Adipocyte (in vitro differentiated cells): ENCODE measurements around the gene CCR3.
A peak's percentile ranks its signal among the peaks of the same experiment; 100 is the strongest.

ENCODE experiments used
- DNase-seq: peaks from one replicate; pipeline ENCODE4 v3.0.0-alpha.2; 2015; ENCODE audit warnings: low read depth
- H3K27me3 ChIP-seq: replicated peaks from 2 replicates; pipeline ENCODE4 v1.7.0; 2013; ENCODE audit warnings: mild to moderate bottlenecking, low read length, moderate library complexity; ENCODE audit not compliant: control insufficient read depth, insufficient read depth
- H3K36me3 ChIP-seq: 2 replicates; pipeline ENCODE4 v1.7.0; 2013; ENCODE audit warnings: low read length, mild to moderate bottlenecking, moderate library complexity; ENCODE audit not compliant: control insufficient read depth, insufficient read depth, severe bottlenecking
- H3K4me1 ChIP-seq: 2 replicates; pipeline ENCODE4 v1.7.0; 2013; ENCODE audit warnings: mild to moderate bottlenecking, low read length, moderate library complexity; ENCODE audit not compliant: control insufficient read depth, insufficient read depth
- H3K4me3 ChIP-seq: 2 replicates; pipeline ENCODE4 v1.7.0; 2013; ENCODE audit warnings: mild to moderate bottlenecking, low read length, moderate library complexity
- H3K9ac ChIP-seq: 2 replicates; pipeline ENCODE4 v1.7.0; 2013; ENCODE audit warnings: mild to moderate bottlenecking, low read length, moderate library complexity
- H3K9me3 ChIP-seq: 2 replicates; pipeline ENCODE4 v1.7.0; 2013; ENCODE audit warnings: mild to moderate bottlenecking, low read length, moderate library complexity; ENCODE audit not compliant: control insufficient read depth

The CCR3 gene

DNA sequence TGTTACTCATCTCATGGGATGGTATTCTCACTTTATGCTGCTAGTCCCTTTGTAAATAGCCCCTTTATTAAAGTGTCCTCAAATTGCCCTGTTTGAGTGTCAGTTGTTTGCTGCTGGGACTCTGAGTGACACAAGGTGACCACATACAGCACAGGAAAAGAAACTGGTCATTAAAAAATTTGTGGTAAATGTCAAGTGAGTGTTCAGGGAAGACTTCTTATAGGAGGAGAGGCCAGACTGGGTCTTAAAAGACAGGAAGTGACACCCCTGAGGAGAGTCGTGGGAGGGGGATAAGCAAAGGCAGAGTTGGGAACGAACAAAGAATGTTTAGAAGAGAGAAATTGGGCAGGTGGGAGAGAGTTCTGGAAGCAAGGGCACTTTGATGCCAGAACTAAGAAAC lies 35.2 kb downstream of the CCR3 start:
- Histone ChIP-seq H3K27me3 (peaks cover 4% of the 10 kb centered on the region), H3K4me3 (no peak overlapping the region), H3K9ac (no peak overlapping the region), H3K9me3 (peaks cover 16% of the 10 kb centered on the region), H3K4me1 (no peaks in the 10 kb centered on the region), H3K36me3 (no peaks in the 10 kb centered on the region)
- no peak for DNase-seq

DNA sequence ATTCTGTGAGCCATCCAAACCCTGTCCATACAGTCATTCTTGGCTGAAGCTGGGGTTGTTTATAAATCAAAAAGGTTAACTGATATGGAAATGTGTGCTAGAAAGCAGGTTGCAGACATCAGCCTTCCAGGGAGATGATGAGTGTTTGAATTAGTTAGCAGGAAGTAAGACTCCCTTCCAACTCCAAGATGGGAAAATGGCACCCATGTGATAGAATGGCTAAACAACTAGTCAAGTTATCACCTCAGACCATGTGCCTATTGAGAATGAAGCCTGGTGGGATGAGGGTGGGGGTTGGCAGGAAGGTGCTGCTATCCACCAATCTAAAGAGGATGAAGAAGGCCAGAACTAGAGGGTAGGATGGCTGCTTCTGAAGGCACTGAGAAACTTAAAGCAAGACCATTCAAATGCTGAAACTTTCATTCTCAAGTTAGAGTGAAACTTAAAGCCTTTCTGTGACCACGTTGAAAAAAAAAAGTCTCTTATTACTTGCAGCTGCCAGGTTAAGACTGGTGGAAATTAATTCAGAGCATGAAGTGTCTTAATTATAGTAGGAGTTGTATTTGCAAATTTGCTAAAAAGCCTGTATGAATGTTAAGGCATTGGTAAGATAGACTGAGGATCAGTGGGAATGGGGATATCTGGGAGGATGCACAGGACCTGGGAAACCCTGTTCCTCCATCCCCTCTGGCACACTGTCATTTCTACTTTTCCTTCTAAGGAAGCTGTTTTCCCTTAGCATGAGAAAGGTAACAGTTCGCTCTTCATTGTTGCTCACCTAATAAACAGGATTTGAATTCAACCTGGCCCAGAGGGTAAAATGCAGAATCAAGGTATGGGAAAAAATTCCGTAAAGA lies 36.8 kb downstream of the CCR3 start:
- Histone ChIP-seq H3K9ac (no peak overlapping the region), H3K36me3 (no peaks in the 10 kb centered on the region), H3K4me1 (no peaks in the 10 kb centered on the region), H3K4me3 (no peak overlapping the region), H3K9me3 (peaks cover 16% of the 10 kb centered on the region), H3K27me3 (peaks cover 4% of the 10 kb centered on the region)
- no peak for DNase-seq

DNA sequence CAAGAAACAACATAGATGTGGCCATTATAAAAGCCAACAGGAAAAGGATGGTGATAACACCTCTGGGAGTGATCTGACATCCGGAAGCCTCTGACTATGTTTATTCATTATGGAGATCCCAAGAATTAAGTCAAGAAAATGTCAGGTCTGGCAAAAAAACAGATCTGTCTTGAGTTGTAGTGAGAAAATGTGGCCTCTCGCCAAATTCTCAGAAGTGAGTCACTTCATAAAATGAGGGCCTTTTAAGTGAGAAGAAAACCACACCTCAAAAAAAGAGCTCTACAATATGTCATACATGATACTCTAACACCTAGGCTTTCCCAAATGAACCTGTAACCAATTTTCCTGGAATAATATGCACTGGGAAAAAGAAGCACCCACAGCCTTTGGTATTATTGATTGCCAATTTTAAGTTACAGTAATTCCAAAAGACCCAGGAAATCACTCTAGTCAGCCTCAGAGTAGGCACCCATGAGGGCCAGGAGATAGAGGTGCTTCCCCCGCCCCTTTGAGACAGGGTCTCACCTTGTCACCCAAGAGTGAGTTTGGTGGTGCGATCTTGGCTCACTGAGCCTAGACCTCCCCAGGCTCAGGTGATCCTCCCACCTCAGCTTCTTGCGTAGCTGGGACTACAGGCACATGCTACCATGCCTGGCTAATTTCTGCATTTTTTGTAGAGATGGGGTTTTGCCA lies 38.0 kb downstream of the CCR3 start:
- peak; percentile 11 for DNase-seq

DNA sequence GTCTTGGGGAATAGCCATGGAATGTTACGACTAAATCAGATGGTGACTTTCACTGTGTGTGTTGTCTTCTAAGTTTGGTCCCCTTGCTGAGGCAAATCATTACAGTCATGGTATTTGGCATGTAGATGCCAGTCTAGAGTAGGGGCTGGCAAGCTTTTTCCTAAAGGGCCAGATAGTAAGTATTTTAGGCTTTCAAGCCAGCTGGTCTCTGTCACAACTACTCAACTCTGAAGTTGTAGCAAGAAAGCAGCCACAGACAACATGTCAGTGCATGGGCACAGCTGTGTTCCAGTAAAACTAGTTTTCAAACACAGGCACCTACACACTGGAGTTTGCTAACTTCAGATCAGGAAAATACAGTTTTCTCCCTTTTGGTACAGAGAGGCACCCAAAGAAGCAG lies 39.3 kb downstream of the CCR3 start:
- Histone ChIP-seq H3K4me1 (no peaks in the 10 kb centered on the region), H3K4me3 (no peak overlapping the region), H3K36me3 (no peaks in the 10 kb centered on the region), H3K9ac (no peak overlapping the region), H3K9me3 (peaks cover 16% of the 10 kb centered on the region), H3K27me3 (peaks cover 4% of the 10 kb centered on the region)
- DNase-seq: no peak

More for the DNA sequence above, 38.0 kb downstream of the CCR3 start:
- Histone ChIP-seq H3K9me3 (peaks cover 16% of the 10 kb centered on the region), H3K27me3 (peaks cover 4% of the 10 kb centered on the region), H3K36me3 (no peaks in the 10 kb centered on the region), H3K4me3 (no peak overlapping the region), H3K4me1 (no peaks in the 10 kb centered on the region), H3K9ac (no peak overlapping the region)

DNA sequence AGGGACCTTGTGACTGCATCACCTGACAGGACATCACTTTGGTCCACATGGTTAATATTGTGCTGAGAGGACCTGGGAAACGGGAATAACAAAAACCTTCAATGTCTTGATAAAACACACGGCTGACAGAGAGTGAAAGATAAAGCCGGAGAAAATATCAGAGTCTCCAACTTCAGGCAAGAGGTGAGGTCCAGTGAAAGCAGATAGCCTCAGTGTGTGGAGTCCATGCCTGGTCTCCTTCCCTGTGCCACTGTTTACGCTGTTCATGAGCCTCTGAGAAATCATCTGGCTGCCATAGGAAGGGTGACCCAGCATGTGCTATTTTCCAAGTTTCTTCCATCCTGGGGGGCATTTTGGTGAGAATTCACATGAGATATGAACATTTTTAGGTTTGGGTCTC lies 39.8 kb downstream of the CCR3 start:
- no peak overlapping the region for H3K9ac ChIP-seq
- H3K9me3 ChIP-seq: peaks cover 16% of the 10 kb centered on the region
- DNase-seq: no peak
- peaks cover 4% of the 10 kb centered on the region for H3K27me3 ChIP-seq
- H3K4me1 ChIP-seq: no peaks in the 10 kb centered on the region
- no peak overlapping the region for H3K4me3 ChIP-seq
- no peaks in the 10 kb centered on the region for H3K36me3 ChIP-seq

- no peak overlapping the region for H3K4me3 ChIP-seq
- no peak for DNase-seq
- peaks cover 16% of the 10 kb centered on the region for H3K9me3 ChIP-seq
- H3K27me3 ChIP-seq: peaks cover 4% of the 10 kb centered on the region
- no peak overlapping the region for H3K9ac ChIP-seq
- H3K36me3 ChIP-seq: no peaks in the 10 kb centered on the region
- H3K4me1 ChIP-seq: no peaks in the 10 kb centered on the region
Observed at GRCh38 chr3:46282696-46283095, 40.4 kb downstream of the CCR3 start.

- Histone ChIP-seq H3K4me1 (no peaks in the 10 kb centered on the region), H3K36me3 (no peaks in the 10 kb centered on the region), H3K9me3 (peaks cover 10% of the 10 kb centered on the region), H3K27me3 (peaks cover 4% of the 10 kb centered on the region), H3K4me3 (no peak overlapping the region), H3K9ac (no peak overlapping the region)
- no peak for DNase-seq
Observed at GRCh38 chr3:46283881-46284450, 41.7 kb downstream of the CCR3 start.

DNA sequence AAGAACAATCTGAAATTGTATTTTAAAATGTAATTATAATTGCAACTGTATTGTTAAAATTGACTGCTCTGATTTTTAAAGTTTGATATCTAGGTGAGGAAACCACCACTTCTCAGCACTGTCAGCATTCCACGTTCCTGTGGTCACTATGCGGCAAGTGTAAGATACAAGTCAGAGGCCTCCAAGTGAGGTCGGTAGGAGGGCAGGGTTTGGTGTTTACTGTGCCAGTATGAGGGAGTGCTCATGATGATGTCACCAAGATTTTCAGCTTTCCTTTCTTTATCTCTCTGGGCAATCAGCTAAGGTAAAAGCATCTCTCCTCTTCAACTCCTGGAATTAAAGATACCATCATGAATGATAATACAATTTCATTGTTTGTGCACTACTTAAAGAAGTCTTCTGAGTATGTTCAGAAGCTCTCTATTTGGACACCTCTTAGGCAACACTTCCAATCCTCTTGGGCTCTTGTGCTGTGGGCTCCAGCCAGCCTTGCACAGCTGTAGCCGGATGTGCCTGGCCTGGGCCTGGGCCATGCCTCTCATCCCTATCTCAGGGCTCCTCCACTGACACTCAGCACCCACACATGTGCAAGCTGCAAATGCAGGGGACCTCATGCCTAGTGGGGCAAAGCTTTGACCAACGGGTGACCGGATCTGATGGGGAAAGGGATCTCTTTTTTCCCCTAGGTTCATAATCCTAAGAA lies 42.9 kb downstream of the CCR3 start:
- no peaks in the 10 kb centered on the region for H3K9me3 ChIP-seq
- DNase-seq: no peak

DNA sequence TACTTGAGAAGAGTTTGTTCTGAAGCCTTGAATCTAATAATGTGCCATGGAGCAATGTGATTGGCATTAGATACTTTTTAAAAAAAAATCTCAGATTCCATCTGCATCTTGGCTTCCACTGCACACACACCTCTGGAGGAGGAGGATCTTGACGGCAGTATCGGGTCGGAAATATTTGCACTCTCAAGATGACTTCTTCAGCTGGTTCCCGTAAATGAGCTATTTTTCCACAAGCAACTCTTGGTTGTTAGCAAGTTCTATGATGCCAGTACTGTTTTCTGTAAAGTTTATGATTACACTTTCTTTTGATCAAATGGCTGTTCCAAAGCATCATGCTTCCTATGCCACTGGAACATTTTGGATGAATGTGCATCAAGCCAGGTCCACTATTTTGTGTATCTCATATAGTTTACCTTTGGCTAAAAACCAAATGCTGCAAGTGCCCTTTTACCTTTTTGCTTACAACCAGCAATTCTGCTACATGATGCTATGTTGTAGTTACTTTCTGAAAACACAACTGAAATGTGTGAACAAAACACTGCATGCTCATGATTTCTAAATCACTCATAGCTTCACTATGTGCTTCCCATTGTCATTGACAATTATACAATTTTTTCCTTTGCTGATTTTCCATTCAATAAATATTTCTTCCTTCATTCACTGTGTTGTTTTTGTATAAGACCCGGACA lies 43.8 kb downstream of the CCR3 start:
- Histone ChIP-seq H3K9ac (no peak overlapping the region), H3K4me3 (no peak overlapping the region), H3K4me1 (no peaks in the 10 kb centered on the region), H3K9me3 (no peaks in the 10 kb centered on the region), H3K27me3 (peaks cover 4% of the 10 kb centered on the region), H3K36me3 (no peaks in the 10 kb centered on the region)
- no peak for DNase-seq

More for the DNA sequence above, 42.9 kb downstream of the CCR3 start:
- H3K9ac ChIP-seq: no peak overlapping the region
- H3K4me1 ChIP-seq: no peaks in the 10 kb centered on the region
- H3K27me3 ChIP-seq: peaks cover 4% of the 10 kb centered on the region
- no peak overlapping the region for H3K4me3 ChIP-seq
- no peaks in the 10 kb centered on the region for H3K36me3 ChIP-seq

DNA sequence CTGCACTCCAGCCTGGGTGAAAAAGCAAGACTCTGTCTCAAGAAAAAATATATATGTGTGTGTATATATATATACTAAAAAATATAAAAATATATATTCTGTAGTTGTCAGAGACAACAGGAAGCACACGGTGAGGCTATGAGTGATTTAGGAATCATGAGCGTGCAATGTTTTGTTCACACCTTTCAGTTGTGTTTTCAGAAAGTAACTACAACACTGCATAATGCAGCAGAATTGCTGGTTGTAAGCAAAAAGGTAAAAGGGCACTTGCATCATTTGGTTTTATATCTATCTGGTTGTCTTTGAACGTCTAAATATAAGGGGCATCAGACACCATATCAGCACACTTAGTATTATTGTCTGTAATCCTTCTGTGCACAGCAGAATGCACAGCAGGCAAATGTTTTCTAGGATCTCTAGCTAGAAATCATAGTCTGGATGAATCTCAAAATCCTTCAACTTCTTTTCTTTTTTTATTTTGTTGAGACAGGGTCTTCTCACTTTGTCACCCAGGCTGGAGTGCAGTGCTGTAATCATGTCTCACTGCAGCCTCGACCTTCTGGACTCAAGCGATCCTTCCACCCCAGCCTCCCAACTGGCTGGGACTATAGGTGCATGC lies 44.8 kb downstream of the CCR3 start:
- no peaks in the 10 kb centered on the region for H3K4me1 ChIP-seq
- no peak for DNase-seq
- no peaks in the 10 kb centered on the region for H3K9me3 ChIP-seq

More for the DNA sequence above, 44.8 kb downstream of the CCR3 start:
- Histone ChIP-seq H3K9ac (no peak overlapping the region), H3K27me3 (peaks cover 2% of the 10 kb centered on the region), H3K4me3 (no peak overlapping the region), H3K36me3 (no peaks in the 10 kb centered on the region)
